Neural progenitor cell (in vitro differentiated cells): ENCODE data around the gene SCAMP1.

Experiments used
- CTCF ChIP-seq: fragments of 200-600 bp; sonication (generic); IDR thresholded peaks from 2 replicates; pipeline ENCODE4 v1.5.1; 2017; ENCODE audit warnings: antibody characterized with exemption, mild to moderate bottlenecking
- EZH2phosphoT487 ChIP-seq: fragments of 200-600 bp; sonication (generic); IDR thresholded peaks from 2 replicates; pipeline ENCODE4 v1.6.1; 2017; ENCODE audit warnings: antibody characterized with exemption

- TF ChIP-seq CTCF (no peak), EZH2phosphoT487 (no peak)
Observed at GRCh38 chr5:78492224-78492623, 131.8 kb downstream of the SCAMP1 start.
